Trophoblast cell (in vitro differentiated cells and primary cell): ENCODE data around the gene CTBP2.
A peak's percentile ranks its signal among the peaks of the same experiment; 100 is the strongest.

Experiments
- DNase-seq, 2 donors: peaks; one replicate each; pipeline ENCODE4 v3.0.0-alpha.2; 2016
- H2AFZ ChIP-seq: 2 replicates; pipeline ENCODE4 v1.6.1; 2013; ENCODE audit warnings: low read length, moderate library complexity, mild to moderate bottlenecking; ENCODE audit not compliant: insufficient read depth, poor library complexity
- H2AK5ac ChIP-seq: 2 replicates; pipeline ENCODE4 v1.6.1; 2013; ENCODE audit warnings: mild to moderate bottlenecking, low read length
- H2BK120ac ChIP-seq: 2 replicates; pipeline ENCODE4 v1.6.1; 2013; ENCODE audit warnings: low read length, mild to moderate bottlenecking, moderate library complexity; ENCODE audit not compliant: insufficient read depth, poor library complexity
- H2BK12ac ChIP-seq: 2 replicates; pipeline ENCODE4 v1.6.1; 2013; ENCODE audit warnings: mild to moderate bottlenecking, low read length, moderate library complexity
- H2BK5ac ChIP-seq: 2 replicates; pipeline ENCODE4 v1.6.1; 2013; ENCODE audit warnings: low read length, low read depth, moderate library complexity, mild to moderate bottlenecking; ENCODE audit not compliant: poor library complexity
- H3K14ac ChIP-seq: 2 replicates; pipeline ENCODE4 v1.6.1; 2013; ENCODE audit warnings: mild to moderate bottlenecking, low read length
- H3K18ac ChIP-seq: 2 replicates; pipeline ENCODE4 v1.6.1; 2013; ENCODE audit warnings: mild to moderate bottlenecking, low read length
- H3K23ac ChIP-seq: 2 replicates; pipeline ENCODE4 v1.6.1; 2013; ENCODE audit warnings: low read length
- H3K27ac ChIP-seq: 2 replicates; pipeline ENCODE4 v1.5.1; 2013; ENCODE audit warnings: low read depth, mild to moderate bottlenecking, inconsistent platforms, low read length, moderate library complexity
- H3K27me3 ChIP-seq: 2 replicates; pipeline ENCODE4 v1.6.1; 2013; ENCODE audit warnings: inconsistent platforms, mild to moderate bottlenecking, low read length, moderate library complexity; ENCODE audit not compliant: insufficient read depth
- H3K36me3 ChIP-seq, 2 experiments: 1 replicate in 1 of 2; 2 replicates in 1 of 2; pipeline ENCODE4 v1.6.1; 2013; ENCODE audit warnings: low read length in 2 of 2, mild to moderate bottlenecking in 2 of 2, moderate library complexity in 1 of 2; ENCODE audit not compliant: insufficient read depth in 2 of 2, control insufficient read depth in 1 of 2
- H3K4ac ChIP-seq: 2 replicates; pipeline ENCODE4 v1.6.1; 2013; ENCODE audit warnings: low read depth, mild to moderate bottlenecking, low read length, moderate library complexity
- H3K4me1 ChIP-seq, 2 experiments: 1 replicate in 1 of 2; 2 replicates in 1 of 2; pipeline ENCODE4 v1.6.1; 2013; ENCODE audit warnings: low read length in 2 of 2, mild to moderate bottlenecking in 2 of 2, moderate library complexity in 1 of 2; ENCODE audit not compliant: insufficient read depth in 2 of 2, control insufficient read depth in 1 of 2
- H3K4me2 ChIP-seq: 2 replicates; pipeline ENCODE4 v1.6.1; 2013; ENCODE audit warnings: inconsistent platforms, mild to moderate bottlenecking, low read length, moderate library complexity
- H3K4me3 ChIP-seq: 2 replicates; pipeline ENCODE4 v1.5.1; 2013; ENCODE audit warnings: mild to moderate bottlenecking, low read depth, low read length, inconsistent platforms
- H3K79me1 ChIP-seq: one replicate; pipeline ENCODE4 v1.6.1; 2013; ENCODE audit warnings: low read length
- H3K79me2 ChIP-seq: 2 replicates; pipeline ENCODE4 v1.6.1; 2013; ENCODE audit warnings: low read length, mild to moderate bottlenecking; ENCODE audit not compliant: control insufficient read depth, insufficient read depth, poor library complexity
- H3K9ac ChIP-seq: 2 replicates; pipeline ENCODE4 v1.6.1; 2013; ENCODE audit warnings: mild to moderate bottlenecking, low read length
- H3K9me3 ChIP-seq: 2 replicates; pipeline ENCODE4 v1.6.1; 2013; ENCODE audit warnings: low read depth, mild to moderate bottlenecking, control low read depth, inconsistent platforms, low read length; ENCODE audit not compliant: insufficient read depth
- H4K12ac ChIP-seq: 2 replicates; pipeline ENCODE4 v1.6.1; 2013; ENCODE audit warnings: low read depth, mild to moderate bottlenecking, low read length, moderate library complexity
- H4K8ac ChIP-seq: 2 replicates; pipeline ENCODE4 v1.6.1; 2013; ENCODE audit warnings: low read depth, mild to moderate bottlenecking, low read length, moderate library complexity
- H4K91ac ChIP-seq: one replicate; pipeline ENCODE4 v1.6.1; 2013; ENCODE audit warnings: low read depth, mild to moderate bottlenecking, low read length, moderate library complexity
- WGBS: extraction: QIAGEN DNeasy Blood & Tissue Kit; methylation state at CpG from one replicate; pipeline ENCODE4 v1.1.7; 2013; ENCODE audit warnings: missing lambda C conversion rate; ENCODE audit not compliant: insufficient read length, insufficient coverage; ENCODE audit errors: extremely low coverage; 5-methylcytosine and 5-hydroxymethylcytosine counted together

CTBP2 gene

GRCh38 chr10:125056161-125057132 lies 103.9 kb downstream of the CTBP2 start:
- Histone ChIP-seq H4K8ac (peak overlapping the region; percentile 64), H3K4me2 (peak overlapping the region; percentile 51), H2BK12ac (peak overlapping the region; percentile 19), H4K91ac (peak overlapping the region; percentile 91), H3K4me3 (no peak overlapping the region), H3K79me1 (peaks cover 41% of the 10 kb centered on the region), H3K27ac (peak overlapping the region; percentile 97), H3K4me1 (peaks cover 58 to 61% of the 10 kb centered on the region in 2 experiments), H3K9me3 (peaks cover 3% of the 10 kb centered on the region), H3K18ac (peak overlapping the region; percentile 68), H4K12ac (no peak overlapping the region), H3K14ac (peak overlapping the region; percentile 62), H2BK5ac (peak overlapping the region; percentile 88), H3K27me3 (no peaks in the 10 kb centered on the region), H3K4ac (peak overlapping the region; percentile 12), H3K23ac (no peak overlapping the region), H3K79me2 (peaks cover 26% of the 10 kb centered on the region), H3K9ac (no peak overlapping the region), H2BK120ac (peak overlapping the region; percentile 87), H2AK5ac (peak overlapping the region; percentile 24), H2AFZ (no peak overlapping the region), H3K36me3 (no peaks in the 10 kb centered on the region)
- peak; percentile 36 to 67 for DNase-seq
- no CpG with 5 or more reads among the region's 21 CpGs for WGBS

GRCh38 chr10:125055446-125055845 lies 104.9 kb downstream of the CTBP2 start:
- Histone ChIP-seq H3K14ac (peak overlapping the region; percentile 30), H4K8ac (no peak overlapping the region), H2BK5ac (no peak overlapping the region), H3K79me1 (peaks cover 34% of the 10 kb centered on the region), H3K27me3 (no peaks in the 10 kb centered on the region), H3K4me3 (no peak overlapping the region), H3K18ac (peak overlapping the region; percentile 77), H2BK120ac (peak overlapping the region; percentile 34), H2BK12ac (no peak overlapping the region), H2AFZ (no peak overlapping the region), H3K9ac (no peak overlapping the region), H3K27ac (peak overlapping the region; percentile 14), H3K9me3 (peaks cover 3% of the 10 kb centered on the region), H3K4ac (peak overlapping the region; percentile 82), H3K23ac (no peak overlapping the region), H2AK5ac (peak overlapping the region; percentile 25), H4K12ac (no peak overlapping the region), H3K4me1 (peaks cover 50 to 52% of the 10 kb centered on the region in 2 experiments), H3K4me2 (no peak overlapping the region), H4K91ac (peak overlapping the region; percentile 21), H3K36me3 (peaks cover under 1% of the 10 kb centered on the region in 2 experiments), H3K79me2 (peaks cover 21% of the 10 kb centered on the region)
- no CpG with 5 or more reads among the region's 5 CpGs for WGBS
- DNase-seq = no peak

GRCh38 chr10:125054669-125055268 lies 105.6 kb downstream of the CTBP2 start:
- DNase-seq = no peak
- Histone ChIP-seq H3K36me3 (peaks cover 3 to 6% of the 10 kb centered on the region in 2 experiments), H4K12ac (no peak overlapping the region), H4K8ac (no peak overlapping the region), H3K23ac (no peak overlapping the region), H3K9ac (no peak overlapping the region), H3K18ac (peak overlapping the region; percentile 77), H4K91ac (peak overlapping the region; percentile 21), H3K4me1 (peaks cover 45 to 47% of the 10 kb centered on the region in 2 experiments), H2BK5ac (no peak overlapping the region), H3K79me2 (peaks cover 18% of the 10 kb centered on the region), H3K27me3 (no peaks in the 10 kb centered on the region), H2BK12ac (peak overlapping the region; percentile 45), H2AK5ac (no peak overlapping the region), H3K4me2 (no peak overlapping the region), H3K27ac (peak overlapping the region; percentile 14), H3K79me1 (peaks cover 32% of the 10 kb centered on the region), H2AFZ (no peak overlapping the region), H3K9me3 (peaks cover 3% of the 10 kb centered on the region), H3K4ac (peak overlapping the region; percentile 82), H3K14ac (peak overlapping the region; percentile 30), H3K4me3 (no peak overlapping the region), H2BK120ac (no peak overlapping the region)
- WGBS = no CpG with 5 or more reads among the region's 9 CpGs

- DNase-seq = no peak
- peaks cover 3 to 7% of the 10 kb centered on the region in 2 experiments for H3K36me3 ChIP-seq
- peaks cover 18% of the 10 kb centered on the region for H3K79me2 ChIP-seq
- no peak overlapping the region for H3K14ac ChIP-seq
- H2BK12ac ChIP-seq = no peak overlapping the region
- peak overlapping the region; percentile 48 for H3K18ac ChIP-seq
- H2BK5ac ChIP-seq = no peak overlapping the region
- peak overlapping the region; percentile 12 for H3K4me2 ChIP-seq
- H4K12ac ChIP-seq = no peak overlapping the region
- no peak overlapping the region for H3K23ac ChIP-seq
- no peak overlapping the region for H2AFZ ChIP-seq
- H2BK120ac ChIP-seq = no peak overlapping the region
- peak overlapping the region; percentile 61 for H3K4ac ChIP-seq
- no peak overlapping the region for H3K27ac ChIP-seq
- H3K27me3 ChIP-seq = no peaks in the 10 kb centered on the region
- H3K9ac ChIP-seq = no peak overlapping the region
- peaks cover 31% of the 10 kb centered on the region for H3K79me1 ChIP-seq
- peak overlapping the region; percentile 3 for H4K91ac ChIP-seq
- H2AK5ac ChIP-seq = no peak overlapping the region
- peaks cover 3% of the 10 kb centered on the region for H3K9me3 ChIP-seq
- peaks cover 40 to 46% of the 10 kb centered on the region in 2 experiments for H3K4me1 ChIP-seq
- no CpG with 5 or more reads among the region's 3 CpGs for WGBS
- no peak overlapping the region for H3K4me3 ChIP-seq
- no peak overlapping the region for H4K8ac ChIP-seq
Observed at GRCh38 chr10:125054216-125054615, 106.1 kb downstream of the CTBP2 start.
